ENCODE measurements around the gene ACP7.
"Not testable (repeated sequence)": the region's sequence is repeated elsewhere in the genome, so short reads cannot be mapped to it uniquely, and the experiment has no call there.

Gene ACP7

DNA sequence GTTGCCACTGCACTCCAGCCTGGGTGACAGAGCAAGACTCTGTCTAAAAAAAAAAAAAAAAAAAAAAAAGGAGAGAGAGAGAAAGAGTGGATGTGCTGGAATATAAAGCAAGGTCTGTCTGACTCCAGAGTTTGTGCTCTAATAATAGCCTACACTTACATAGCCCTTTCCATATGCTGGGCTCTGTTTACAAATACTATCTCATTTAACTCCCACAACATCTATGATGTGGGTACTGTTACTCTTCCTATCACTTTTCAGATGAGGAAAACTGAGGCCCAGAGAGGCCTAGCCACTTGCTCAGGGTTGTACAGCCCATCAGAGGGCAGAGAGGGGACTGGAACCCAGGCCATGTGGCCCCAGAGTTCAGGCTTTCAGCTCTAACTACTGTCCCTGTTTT lies 25.5 kb downstream of the ACP7 start:
- DNase-seq (ENCODE audit: low spot score), result no peak

DNA sequence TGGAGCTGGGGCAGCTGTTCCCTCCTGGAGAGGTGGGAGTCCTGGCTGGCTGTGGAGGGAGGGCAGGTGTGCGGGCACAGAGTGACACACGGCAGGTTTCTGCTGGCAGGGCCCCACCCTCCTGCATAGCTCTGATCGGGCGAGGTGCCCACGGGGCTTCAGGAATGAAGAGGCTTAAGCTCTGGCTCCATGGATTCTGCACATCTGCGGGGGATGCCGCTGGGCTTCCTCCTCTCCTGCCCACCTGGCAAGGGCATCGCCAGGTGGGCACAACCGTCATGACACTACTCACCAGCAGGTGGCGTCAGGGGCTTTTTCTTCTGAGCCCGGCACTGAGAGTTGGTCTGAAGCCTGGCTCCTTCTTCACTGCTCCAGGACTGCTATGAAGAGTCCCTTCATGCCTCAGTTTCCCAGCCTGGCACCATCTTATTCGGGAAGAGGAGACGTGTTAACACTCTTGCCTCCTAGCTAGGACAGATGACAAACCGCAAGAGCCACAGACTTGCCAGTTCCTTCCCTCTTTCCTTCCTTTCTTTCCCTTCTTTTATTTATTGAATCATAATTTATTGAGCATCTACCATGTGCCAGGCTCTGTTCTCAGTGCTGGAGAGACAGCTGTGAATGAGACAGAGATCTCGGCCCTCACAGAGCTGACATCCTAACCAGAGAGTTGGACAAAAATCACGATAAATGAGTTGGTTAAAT lies 26.2 kb downstream of the ACP7 start:
- DNase-seq (ENCODE audit: low spot score), result peak; percentile 64

DNA sequence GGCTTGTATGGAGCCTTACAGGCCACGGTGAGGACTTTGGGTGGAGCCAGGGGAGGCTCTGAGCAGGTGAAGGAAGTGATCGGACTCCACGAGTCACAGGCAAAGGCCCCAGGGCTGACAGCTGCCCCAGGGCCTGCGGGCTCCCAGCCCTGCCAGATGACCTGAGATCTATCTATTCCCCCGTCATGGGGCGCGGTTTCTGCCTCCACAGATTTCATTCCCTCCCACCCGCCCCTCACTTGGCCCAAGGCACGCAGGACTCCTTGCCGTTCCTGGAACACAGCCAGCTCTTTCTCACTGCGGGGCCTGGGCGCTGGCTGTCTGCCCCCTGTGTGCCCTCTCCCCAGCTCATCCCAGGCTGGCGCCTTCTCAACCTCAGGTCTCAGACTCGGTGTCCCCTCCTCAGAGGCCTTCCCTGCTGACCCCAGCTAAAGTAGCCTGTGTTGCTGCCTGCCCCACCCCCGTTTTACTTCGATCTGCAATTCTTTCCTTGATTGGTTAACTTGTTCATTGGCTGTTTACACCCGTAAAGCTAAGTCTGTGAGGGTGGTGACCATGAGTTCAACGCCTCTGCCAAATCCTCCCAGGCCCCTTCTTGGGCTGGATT lies 27.5 kb downstream of the ACP7 start:
- no peak for DNase-seq (ENCODE audit: low spot score)

DNA sequence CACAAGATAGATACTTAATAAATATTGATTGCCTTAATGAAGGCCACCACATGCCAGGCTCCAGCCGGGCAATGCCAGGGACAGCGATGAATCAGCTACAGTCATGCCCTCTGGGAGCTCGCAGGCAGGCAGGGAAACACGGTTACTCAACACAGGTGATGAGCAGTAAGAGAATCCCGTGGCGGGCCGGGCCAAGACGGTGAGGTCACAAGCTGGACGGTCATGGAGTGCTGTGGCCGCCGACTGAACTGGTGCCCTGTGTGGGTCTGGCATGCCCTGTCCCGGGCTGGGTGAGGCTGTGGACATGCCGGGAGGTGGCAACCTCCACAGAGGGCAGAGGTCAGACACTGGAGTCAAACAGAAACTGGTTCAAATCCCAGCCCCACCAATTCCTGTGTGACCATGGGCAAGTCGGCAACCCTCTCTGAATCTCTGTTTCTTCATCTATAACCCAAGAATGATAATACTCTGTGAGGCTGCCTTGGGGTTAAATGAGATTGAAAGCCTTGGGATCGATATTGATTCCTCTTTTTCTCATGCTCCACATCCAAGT lies 28.2 kb downstream of the ACP7 start:
- DNase-seq (ENCODE audit: low spot score), result no peak

DNA sequence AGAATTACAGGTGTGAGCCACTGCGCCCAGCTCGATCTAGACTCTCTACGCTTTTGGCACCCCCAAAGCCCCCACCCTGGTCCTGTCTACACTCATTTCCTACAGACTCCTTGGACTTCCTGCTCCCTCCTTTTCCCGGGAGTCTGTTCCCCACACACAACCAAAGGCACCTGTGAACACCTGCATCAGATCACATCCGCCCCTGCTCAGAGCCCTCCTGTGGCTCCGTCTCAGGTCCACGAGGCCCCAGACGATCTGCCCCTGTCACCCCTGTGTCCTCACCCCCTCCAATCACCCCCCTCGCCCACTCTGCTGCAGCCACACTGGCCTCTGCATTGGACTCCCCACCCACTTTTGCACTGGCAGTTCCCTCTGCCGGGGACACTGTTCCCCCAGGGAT lies 29.0 kb downstream of the ACP7 start:
- DNase-seq (ENCODE audit: low spot score), result no peak

DNA sequence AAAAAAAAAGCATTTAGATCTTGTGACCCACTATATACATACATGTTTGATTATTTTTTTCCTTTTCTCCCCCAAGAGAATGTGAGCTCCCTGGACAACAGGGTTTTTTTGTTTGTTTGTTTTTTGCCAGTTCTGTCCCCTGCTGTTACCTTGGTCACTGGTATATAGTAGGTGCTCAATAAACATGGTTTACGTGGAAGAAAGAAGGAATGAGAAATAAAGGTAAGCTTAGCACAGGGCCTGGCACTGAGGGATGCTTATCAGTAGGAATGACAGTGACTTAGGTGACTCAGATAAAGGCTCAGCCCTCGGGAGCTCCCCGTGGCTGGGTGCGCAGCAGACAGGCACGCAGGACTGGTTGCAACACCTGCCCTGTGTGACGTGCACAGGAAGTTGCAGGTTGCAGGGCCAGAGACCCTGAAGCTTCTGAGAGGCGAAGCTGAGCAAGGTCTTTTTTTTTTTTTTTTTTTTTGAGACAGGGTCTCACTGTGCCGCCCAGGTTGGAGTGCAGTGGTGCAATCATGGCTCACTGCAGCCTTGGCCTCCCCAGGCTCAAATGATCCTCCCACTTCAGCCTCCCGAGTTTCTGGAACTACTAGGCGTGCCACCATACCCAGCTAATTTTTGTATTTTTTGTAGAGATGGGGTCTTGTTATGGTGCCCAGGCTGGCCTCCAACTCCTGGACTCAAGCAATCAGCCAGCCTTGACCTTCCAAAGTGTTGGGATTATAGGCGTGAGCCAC lies 31.1 kb downstream of the ACP7 start:
- no peak for DNase-seq (ENCODE audit: low spot score)

DNA sequence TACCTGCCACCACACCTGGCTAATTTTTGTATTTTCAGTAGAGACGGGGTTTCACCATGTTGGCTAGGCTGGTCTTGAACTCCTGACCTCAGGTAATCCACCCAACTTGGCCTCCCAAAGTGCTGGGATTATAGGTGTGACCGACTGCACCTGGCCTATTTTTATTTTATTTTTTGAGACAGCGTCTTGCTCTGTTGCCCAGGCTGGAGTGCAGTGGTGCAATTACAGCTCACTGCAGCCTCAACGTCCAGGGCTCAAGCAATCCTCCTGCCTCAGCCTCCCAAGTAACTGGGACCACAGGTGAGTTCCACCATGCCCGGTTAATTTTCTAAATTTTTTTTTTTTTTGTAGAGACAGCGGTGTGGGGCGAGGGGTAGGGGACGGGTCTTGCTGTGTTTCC lies 32.9 kb downstream of the ACP7 start:
- not testable (repeated sequence) for DNase-seq (ENCODE audit: low spot score)

DNA sequence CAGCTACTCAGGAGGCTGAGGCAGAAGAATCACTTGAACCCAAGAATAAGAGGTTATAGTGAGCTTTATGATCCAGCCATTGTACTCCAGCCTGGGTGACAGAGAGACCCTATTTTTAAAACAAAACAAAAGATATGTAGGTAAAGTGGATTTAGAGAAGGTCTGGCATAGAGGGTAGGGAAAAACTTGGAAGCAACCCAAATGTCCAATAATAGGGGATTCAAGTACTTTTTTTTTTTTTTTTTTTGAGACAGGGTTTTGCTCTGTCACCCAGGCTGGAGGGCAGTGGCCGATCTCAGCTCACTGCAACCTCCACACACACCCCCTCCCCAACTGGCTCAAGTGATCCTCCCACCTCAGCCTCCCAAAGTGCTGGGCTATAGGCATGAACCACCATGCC lies 35.7 kb downstream of the ACP7 start:
- DNase-seq (ENCODE audit: low spot score), result no peak

DNA sequence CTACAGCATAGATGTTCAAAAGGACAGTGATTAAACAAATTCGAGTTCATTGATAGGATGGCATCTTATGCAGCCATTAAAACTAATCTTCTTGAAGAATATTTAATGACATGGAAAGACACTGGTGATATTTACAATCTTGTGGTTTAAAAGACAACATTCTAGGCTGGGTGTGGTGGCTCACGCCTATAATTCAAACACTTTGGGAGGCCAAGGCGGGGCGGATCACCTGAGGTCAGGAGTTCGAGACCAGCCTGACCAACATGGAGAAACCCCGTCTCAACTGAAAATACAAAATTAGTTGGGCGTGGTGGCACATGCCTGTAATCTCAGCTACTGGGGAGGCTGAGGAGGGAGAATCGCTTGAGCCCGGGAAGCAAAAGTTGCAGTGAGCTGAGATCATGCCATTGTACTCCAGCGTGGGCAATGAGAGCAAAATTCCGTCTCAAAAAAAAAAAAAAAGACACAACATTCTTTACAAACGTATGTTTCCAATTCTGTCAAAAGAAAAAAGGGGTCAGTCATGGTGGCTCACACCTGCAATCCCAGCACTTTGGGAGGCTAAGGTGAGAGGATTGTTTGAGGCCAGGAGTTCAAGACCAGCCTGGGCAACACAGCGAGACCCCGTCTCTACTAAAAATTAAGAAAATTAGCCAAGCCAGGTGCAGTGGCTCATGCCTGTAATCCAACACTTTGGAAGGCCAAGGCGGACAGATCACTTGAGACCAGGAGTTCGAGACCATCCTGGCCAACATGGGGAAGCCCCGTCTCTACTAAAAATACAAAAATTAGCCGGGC lies 39.0 kb downstream of the ACP7 start:
- DNase-seq (ENCODE audit: low spot score), result no peak

DNA sequence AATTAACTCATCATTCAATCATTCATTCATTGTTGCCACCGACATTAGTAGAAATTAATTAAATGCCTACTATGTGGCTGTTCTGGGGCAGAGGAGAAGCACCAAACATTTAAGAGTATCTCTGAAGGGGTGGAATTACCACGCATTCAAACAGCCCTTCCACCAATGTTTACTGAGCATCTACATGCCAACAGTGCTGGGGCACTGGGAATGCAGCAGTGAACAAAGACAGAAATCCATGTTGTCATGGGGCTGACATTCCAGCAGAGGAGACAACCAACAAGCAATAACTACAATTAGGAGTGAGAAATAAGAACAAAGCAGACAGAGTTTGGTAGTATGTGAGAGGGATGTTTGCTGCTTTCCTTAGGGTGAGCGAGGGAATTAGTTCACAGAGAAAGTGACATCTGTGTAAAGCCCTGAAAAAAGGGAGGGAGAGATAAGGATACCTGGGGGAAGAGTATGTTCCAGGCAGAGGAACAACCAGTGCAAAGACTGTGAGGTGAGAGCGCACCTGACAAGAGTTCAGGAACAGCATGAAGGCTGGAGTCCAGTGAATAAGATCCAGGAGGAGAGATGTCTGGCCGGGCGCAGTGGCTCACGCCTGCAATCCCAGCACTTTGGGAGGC lies 40.1 kb downstream of the ACP7 start:
- DNase-seq (ENCODE audit: low spot score), result no peak

DNA sequence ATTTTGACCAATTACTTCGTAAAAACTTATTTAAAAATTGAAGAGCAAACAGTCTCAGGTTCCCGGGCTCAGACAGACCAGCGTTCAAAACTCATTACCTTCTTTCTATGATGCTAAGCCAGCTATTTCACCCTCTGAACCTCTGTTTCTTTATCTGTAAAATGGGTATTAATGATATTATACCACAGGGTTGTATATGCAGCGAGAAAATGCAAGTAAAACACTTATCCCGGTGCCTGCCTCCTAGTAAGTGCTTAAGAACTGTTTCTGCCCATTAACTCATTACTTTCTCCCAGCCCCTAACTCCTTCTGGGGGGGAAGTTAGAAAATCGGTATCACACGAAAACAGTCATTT lies 41.0 kb downstream of the ACP7 start:
- no peak for DNase-seq (ENCODE audit: low spot score)

DNA sequence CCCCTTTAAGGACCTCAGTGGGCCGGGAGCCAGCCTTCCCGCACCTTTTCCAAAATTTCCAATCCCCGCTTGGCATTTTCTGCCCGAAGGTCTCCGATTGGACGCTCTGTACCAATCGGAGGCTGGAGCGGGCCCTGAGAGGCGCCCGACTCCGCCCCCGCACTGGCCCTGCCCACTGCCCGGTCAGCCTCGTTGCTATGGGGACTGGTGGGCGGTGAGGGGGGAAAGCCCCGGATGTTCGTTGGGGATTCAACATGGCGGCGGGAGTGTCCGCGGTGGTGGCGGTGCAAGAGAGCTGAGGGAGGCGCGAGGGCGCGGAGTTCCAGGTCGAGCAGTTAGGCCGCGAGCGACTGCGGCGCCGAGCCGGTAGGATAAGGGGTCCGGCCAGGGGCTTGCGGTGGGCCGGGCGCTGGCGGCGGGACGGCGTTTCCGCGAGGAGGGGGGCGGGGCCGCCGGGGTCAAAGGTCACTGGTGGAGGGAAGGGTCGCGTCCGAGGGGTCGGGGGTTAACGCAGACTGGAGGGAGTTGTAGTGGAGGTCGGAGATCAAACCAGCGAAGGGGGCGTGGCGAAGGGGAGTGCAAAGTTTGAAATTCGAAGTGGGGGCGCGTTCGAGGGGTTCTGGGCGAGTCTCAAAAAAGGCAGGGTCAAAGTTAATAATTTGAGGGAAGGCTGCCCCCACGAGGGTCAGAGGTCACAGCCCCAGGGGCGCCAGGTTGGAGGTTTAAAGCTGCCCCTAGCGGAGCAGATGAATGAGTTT lies 41.6 kb downstream of the ACP7 start, which contains the start of gene PAK4:
Gene PAK4, plus strand, starts transcription at position 233 of the 758 bp plus-strand sequence. CDS start 43,768 bp downstream, outside the sequence.
- peak; percentile 96 for DNase-seq (ENCODE audit: low spot score)

DNA sequence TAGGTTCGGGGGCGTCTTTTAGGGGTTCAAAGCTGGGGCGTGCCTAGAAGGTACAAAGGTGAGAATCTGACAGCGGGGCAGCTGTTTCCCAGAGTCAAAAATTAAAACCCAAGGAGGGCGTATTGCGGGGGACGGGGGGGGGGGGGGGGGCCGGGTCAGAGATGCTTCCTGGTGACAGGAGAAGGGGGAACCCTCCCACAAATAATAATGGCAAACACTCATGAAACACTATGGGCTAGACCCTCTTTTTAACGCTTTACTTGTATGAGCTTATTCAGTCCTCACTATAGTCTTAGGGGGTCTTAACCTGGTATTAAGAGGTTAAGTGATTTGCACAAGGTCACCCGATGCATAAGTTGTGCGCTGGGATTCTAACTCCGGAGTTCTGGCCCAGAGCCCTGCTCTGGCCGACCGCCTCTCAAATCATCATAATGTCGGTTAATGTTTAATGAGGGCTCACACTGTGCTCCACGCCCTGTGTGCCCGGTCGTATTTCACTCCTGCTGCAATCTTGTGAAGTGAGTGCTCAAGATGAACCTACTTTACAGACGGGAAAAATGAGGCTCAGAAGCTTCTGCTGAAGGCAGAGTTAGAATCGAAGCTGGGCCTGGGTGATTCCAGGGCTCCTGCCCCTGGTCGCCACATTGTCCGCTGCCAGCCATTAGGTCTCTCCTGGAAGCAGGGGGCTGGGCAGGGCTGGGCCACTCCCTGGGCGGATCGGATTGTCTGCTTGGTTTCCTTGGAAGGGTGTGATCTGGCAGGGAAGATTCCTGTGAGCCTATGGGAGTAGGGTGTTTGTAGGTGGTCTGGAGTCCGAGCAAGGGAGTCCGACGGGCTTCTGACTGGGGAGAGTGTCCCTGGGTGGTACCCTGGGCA lies 42.4 kb downstream of the ACP7 start:
- DNase-seq (ENCODE audit: low spot score), result no peak

DNA sequence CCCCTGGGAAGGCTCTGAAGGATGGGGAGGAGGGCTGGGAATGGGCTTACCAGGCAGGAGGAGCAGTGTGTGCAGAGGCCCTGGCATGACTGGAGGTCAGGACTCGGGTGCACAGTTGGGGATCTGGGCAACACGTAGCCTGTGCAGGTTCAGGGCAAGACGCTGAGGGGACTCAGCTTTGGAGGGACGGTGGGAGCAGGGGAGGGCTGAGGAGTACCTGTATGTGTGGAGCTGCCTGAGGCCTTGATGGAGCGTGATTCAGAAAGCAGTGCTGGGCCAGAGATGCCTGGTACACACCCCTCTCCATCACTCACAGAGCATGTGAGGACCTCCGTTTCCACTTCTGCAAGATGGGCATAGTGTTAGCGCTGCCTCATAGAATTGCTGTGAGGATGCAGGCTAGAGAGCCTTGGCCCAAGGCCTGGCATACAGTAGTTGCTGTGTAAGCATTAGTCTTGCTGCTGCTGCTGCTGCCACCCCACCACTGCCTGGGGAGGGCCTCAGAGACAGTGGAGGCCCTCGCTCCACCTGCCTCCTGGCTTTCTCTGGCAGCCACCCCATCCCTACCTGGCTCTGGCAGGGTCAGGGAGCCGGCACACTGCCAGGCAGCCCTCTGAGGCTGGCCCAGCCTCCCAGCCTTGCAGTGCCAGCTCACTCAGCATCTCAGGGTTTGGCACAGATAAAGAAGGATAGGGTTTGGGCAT lies 43.8 kb downstream of the ACP7 start:
- DNase-seq (ENCODE audit: low spot score), result no peak

DNA sequence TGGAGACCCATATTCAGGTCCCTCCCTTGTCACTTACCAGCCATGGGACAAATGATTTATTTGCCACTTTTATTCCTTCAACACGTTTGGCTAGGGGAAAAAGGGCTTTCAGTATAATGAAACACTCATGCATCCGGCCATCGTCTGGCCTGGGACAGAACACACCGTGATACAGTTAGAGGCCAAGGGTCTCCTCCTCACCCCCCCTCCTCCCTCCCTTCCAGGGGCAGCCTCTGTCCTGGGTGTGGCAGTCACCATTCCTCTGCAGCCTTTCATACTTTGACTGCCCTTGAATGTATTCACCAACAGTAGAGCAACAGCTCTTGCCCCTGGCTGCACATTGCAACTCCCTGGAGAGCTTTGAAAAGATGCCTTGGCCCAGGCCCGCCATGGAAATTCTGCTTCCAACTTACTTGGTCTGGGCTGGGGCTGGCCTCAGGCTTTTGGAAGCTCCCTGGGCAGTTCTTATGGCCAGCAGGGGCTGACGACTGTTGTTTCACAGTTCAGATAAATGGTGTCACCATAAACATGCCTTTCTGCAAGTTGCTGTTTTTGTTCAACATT lies 44.4 kb downstream of the ACP7 start:
- no peak for DNase-seq (ENCODE audit: low spot score)

DNA sequence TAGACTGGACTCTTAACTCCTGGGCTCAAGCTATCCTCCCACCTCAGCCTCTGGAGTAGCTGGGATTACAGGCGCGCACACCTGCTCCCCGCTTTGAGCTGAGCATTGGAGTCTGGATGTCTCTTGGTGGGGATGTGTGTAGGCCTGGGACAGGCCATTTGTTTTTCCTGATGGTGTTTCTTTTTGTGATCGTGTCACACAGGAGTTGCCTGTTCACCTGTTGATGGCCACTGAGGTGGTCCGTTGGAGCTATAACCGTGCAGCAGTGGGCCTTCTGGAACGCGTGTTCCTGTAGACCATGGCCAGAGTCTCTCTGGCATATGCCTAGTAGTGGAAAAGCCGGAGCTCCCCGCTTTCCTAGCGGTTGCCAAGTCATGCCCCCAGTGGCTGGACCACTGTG lies 44.9 kb downstream of the ACP7 start:
- no peak for DNase-seq (ENCODE audit: low spot score)

DNA sequence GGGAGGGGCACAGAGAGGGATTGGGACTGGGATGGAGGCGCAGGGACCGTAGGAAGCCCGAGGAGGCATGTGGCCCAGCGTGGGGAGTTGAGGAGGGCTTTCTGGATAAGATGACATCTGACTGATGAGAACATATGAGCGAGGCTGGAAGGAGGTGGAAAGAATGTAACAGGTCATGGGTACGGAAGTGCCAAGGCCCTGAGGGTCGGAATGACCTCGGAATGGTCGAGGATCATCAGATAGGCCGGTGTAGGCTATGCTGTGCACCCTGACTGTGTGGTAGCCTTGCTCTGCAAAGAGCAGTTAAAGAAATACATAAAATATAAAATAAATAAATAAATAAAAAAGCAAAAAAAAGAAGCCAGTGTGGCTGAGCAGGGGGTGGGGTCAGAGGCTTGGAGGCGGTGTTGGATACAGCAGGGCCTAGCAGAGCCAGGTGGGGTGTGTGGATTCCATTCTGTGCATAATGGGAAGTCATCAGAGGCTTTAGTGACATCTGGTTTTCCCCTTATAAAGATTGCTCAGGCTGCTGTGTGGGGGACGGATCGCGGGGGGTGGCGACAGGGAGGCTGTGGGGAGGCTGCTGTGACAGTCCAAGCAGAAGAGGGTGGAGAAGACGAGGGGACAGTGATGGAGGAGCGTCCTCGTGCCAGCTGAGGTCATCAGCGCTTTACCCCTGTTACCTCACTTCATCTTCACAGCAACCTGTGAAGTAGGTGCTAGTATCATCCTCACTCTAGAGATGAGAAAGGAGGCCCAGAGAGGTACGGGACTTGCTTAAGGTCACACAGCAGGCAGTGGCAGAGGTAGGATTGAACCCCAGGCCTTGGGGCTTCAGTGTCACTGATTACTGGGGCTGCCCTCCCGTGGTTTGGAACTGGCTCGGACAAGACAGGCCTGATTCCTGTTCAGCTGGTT lies 46.4 kb downstream of the ACP7 start:
- no peak for DNase-seq (ENCODE audit: low spot score)

DNA sequence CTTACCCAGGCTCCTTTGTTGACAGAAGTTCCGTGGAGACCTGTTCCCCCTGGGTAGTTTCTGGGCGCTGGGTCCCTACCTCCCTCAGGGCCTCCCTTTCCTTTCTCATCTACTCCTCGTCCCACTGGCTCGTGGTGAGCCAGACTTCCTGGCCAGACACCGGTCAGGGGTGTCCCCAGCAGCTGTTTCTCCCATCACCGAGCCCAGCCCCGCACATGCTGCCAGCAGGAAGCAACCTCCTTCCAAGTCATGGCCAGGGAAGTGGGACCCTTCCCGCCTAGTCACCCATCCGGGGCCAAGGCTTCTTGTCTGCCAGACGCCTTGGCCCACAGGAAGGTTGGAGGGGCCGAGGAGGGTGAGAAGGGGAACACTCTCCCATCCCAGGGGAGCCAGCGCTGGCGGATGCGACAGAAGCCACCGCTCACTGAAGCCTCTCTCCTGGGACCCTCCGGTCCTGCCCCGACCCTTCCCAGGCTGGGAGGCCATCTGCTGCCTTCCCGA lies 47.1 kb downstream of the ACP7 start:
- no peak for DNase-seq (ENCODE audit: low spot score)
